Measurements from ENCODE around the gene ADGRL2. TPM values are rescaled to one million over a fixed set of nuclear protein-coding genes. Genes with fewer than 3 reads are reported as not detected.

ADGRL2 gene
- total and polyA plus RNA-seq, 2 donors (not counting 3 experiments of a cell fraction or from before 2014, with no cell fraction given), result 32.7 to 46.1 TPM

DNA sequence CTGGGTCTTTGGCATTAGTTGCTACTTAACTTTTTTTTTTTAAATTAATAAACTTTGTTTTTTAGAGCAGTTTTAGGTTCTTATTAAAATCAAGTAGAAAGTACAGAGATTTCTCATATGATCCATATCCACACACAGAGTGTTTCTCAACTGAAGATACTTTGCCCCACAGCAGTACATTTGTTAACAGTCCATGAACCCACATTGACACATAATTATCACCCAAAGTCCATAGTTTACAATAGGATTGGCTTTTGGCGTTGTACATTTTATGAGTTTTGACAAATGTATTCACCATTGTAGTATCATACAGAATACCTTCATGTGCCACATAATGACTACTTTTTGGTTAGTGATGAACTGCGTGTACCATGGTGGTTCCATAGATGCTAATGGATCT lies 106.8 kb downstream of the ADGRL2 start:
- TF ChIP-seq JUN (IDR thresholded peaks at IDR 0.05; ENCODE audit: borderline replicate concordance, insufficient read depth, insufficient read length, low read depth) (no peak), GATA2 (IDR thresholded peaks at IDR 0.05; ENCODE audit: insufficient read depth, insufficient read length, low read depth, low read length) (no peak), POLR2AphosphoS5 (IDR thresholded peaks at IDR 0.05; ENCODE audit: insufficient read depth, low read depth, low read length) (no peak), MYC (IDR thresholded peaks at IDR 0.05; ENCODE audit: low read depth, low read length) (no peak), EZH2 (IDR thresholded peaks at IDR 0.05; ENCODE audit: borderline replicate concordance, low read depth, low read length, severe bottlenecking) (no peak), POLR2A (IDR thresholded peaks at IDR 0.05; ENCODE audit: low read depth, low read length) (no peak), MAX (IDR thresholded peaks at IDR 0.05; ENCODE audit: insufficient read depth, insufficient read length) (no peak), FOS (IDR thresholded peaks at IDR 0.05; ENCODE audit: borderline replicate concordance, insufficient read depth, low read length) (no peak)
- TF ChIP-seq, protein P1, sequence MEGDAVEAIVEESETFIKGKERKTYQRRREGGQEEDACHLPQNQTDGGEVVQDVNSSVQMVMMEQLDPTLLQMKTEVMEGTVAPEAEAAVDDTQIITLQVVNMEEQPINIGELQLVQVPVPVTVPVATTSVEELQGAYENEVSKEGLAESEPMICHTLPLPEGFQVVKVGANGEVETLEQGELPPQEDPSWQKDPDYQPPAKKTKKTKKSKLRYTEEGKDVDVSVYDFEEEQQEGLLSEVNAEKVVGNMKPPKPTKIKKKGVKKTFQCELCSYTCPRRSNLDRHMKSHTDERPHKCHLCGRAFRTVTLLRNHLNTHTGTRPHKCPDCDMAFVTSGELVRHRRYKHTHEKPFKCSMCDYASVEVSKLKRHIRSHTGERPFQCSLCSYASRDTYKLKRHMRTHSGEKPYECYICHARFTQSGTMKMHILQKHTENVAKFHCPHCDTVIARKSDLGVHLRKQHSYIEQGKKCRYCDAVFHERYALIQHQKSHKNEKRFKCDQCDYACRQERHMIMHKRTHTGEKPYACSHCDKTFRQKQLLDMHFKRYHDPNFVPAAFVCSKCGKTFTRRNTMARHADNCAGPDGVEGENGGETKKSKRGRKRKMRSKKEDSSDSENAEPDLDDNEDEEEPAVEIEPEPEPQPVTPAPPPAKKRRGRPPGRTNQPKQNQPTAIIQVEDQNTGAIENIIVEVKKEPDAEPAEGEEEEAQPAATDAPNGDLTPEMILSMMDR (IDR thresholded peaks at IDR 0.05; ENCODE audit: extremely low read depth in 1 of 2, insufficient read depth in 1 of 2, low read depth in 1 of 2, low read length in 2 of 2), result no peak
- dilution Hi-C loops (cut with MboI; ENCODE audit: extremely low pct_ligation_motif_present, low sequenced_read_pairs), result no loop called here
- no peak for FAIRE-seq

More for the DNA sequence above, 106.8 kb downstream of the ADGRL2 start:
- no TSS peak for BruUV-seq (replicated peaks)
- Histone ChIP-seq H3K4me3 (replicated peaks in 1 of 3; ENCODE audit: insufficient read depth in 1 of 3, low read depth in 1 of 3, low read length in 3 of 3) (no peak overlapping the region), H3K79me2 (ENCODE audit: control insufficient read depth, insufficient read depth, low read length) (no peaks in the 10 kb centered on the region), H4K20me1 (replicated peaks; ENCODE audit: control insufficient read depth, extremely low read depth, insufficient read depth, low read length) (no peaks in the 10 kb centered on the region), H3K4me1 (ENCODE audit: control insufficient read depth, extremely low read depth, insufficient read depth, low read length) (no peaks in the 10 kb centered on the region), H2AFZ (ENCODE audit: low read depth, low read length) (no peak overlapping the region), H3K4me2 (ENCODE audit: insufficient read depth, low read length) (no peak overlapping the region), H3K9me3 (replicated peaks; ENCODE audit: control insufficient read depth, insufficient read depth, low read length) (no peaks in the 10 kb centered on the region), H3K9me1 (replicated peaks; ENCODE audit: control insufficient read depth, extremely low read depth, insufficient read depth, low read length) (no peaks in the 10 kb centered on the region), H3K36me3 (ENCODE audit: control insufficient read depth in 2 of 2, extremely low read depth in 1 of 2, insufficient read depth in 2 of 2, low read length in 2 of 2) (no peaks in the 10 kb centered on the region), H3K27me3 (ENCODE audit: control insufficient read depth in 2 of 2, insufficient read depth in 2 of 2, low read length in 2 of 2) (no peaks in the 10 kb centered on the region), H3K27ac (ENCODE audit: insufficient read depth, low read depth, low read length) (no peak overlapping the region), H3K9ac (replicated peaks; ENCODE audit: extremely low read depth, insufficient read depth, low read length) (no peak overlapping the region)
- ChIA-PET POLR2A (no interaction called here), CTCF (interaction anchor here (1.0 kb wide), 1 partner anchor 9 kb away, joined by 3 read pairs; no protein-coding TSS in a partner anchor)
- no peak for DNase-seq (ENCODE audit: low read depth, low spot score)
- intact Hi-C loops (cut with micrococcal nuclease), result no loop called here
